Measurements from ENCODE around the gene FBLN1.

FBLN1 gene

DNA sequence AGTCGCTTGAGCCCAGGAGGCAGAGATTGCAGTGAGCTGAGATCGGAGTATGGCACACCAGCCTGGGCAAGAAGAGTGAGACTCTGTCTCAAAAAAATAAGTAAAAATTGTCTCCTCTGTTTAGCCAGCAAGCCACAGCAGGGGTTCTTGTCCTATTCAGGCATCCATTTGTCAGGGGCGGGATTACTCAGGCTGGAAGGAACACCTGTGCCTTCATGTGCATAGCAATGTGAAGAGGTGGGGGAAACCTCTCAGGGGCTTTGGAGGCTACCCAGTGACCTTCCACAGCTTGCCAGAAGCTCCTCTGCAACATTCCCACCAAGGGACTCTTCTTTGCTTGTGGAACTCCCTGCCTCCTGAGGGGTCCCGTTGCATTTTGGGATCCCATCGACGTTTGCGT lies 63.3 kb downstream of the FBLN1 start:
- Histone ChIP-seq H3K4me3 (ENCODE audit: low read length in 2 of 2) (no peak overlapping the region), H3K9me3 (ENCODE audit: control insufficient read depth in 2 of 2, low read length in 2 of 2) (peaks cover 0 to 4% of the 10 kb centered on the region in 2 donors), H3K36me3 (ENCODE audit: control insufficient read depth in 2 of 2, insufficient read depth in 2 of 2, low read length in 2 of 2) (no peaks in the 10 kb centered on the region), H3K27ac (ENCODE audit: low read length) (no peak overlapping the region), H3K9ac (ENCODE audit: low read length in 2 of 2) (no peak overlapping the region), H3K4me1 (ENCODE audit: control insufficient read depth, insufficient read depth, low read length) (no peaks in the 10 kb centered on the region), H3K27me3 (ENCODE audit: control insufficient read depth in 1 of 2, insufficient read depth in 2 of 2, low read length in 2 of 2) (peaks cover 2 to 4% of the 10 kb centered on the region in 2 donors)

DNA sequence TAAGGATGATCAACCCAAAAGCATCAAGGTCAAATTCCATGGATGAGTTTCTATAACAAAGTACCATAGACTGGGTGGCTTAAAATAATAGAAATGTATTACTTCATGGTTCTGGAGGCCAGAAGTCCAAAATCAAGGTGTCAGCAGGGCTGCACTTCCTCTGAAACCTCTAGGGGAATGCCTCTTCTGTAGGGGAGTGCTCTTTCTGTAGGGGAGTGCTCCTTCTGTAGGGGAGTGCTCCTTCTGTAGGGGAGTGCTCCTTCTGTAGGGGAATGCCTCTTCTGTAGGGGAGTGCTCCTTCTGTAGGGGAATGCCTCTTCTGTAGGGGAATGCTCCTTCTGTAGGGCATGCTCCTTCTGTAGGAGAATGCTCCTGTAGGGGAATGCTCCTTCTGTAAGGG lies 65.5 kb downstream of the FBLN1 start:
- H3K9me3 ChIP-seq (ENCODE audit: control insufficient read depth in 2 of 2, low read length in 2 of 2), result peaks cover 0 to 4% of the 10 kb centered on the region in 2 donors
- no peaks in the 10 kb centered on the region for H3K4me1 ChIP-seq (ENCODE audit: control insufficient read depth, insufficient read depth, low read length)
- peaks cover 2 to 4% of the 10 kb centered on the region in 2 donors for H3K27me3 ChIP-seq (ENCODE audit: control insufficient read depth in 1 of 2, insufficient read depth in 2 of 2, low read length in 2 of 2)
- no peaks in the 10 kb centered on the region for H3K36me3 ChIP-seq (ENCODE audit: control insufficient read depth in 2 of 2, insufficient read depth in 2 of 2, low read length in 2 of 2)
- no peak overlapping the region for H3K4me3 ChIP-seq (ENCODE audit: low read length in 2 of 2)
- H3K9ac ChIP-seq (ENCODE audit: low read length in 2 of 2), result no peak overlapping the region
- no peak overlapping the region for H3K27ac ChIP-seq (ENCODE audit: low read length)

DNA sequence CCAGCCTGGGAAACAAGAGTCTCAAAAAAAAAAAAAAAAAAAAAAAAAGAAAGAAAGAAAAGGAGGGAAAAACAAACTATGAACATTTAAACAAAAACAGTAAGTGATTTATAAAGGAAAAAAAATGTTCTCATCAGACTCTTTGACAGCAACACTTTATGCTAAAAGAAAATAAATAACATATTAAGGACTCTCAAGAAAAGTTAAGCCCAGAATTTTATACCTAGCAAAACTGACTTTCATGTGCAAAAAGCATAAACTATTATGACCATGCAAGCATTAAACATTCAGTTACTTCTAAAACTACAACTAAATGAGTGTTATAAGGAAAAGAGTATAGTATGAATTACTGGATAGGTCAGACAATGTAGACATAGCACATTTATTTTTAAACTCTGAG lies 68.4 kb downstream of the FBLN1 start:
- H3K4me3 ChIP-seq (ENCODE audit: low read length in 2 of 2), result no peak overlapping the region
- no peaks in the 10 kb centered on the region for H3K36me3 ChIP-seq (ENCODE audit: control insufficient read depth in 2 of 2, insufficient read depth in 2 of 2, low read length in 2 of 2)
- H3K27me3 ChIP-seq (ENCODE audit: control insufficient read depth in 1 of 2, insufficient read depth in 2 of 2, low read length in 2 of 2), result peaks cover 1 to 3% of the 10 kb centered on the region in 2 donors
- no peaks in the 10 kb centered on the region for H3K9me3 ChIP-seq (ENCODE audit: control insufficient read depth in 2 of 2, low read length in 2 of 2)
- no peak overlapping the region for H3K27ac ChIP-seq (ENCODE audit: low read length)
- no peaks in the 10 kb centered on the region for H3K4me1 ChIP-seq (ENCODE audit: control insufficient read depth, insufficient read depth, low read length)
- no peak overlapping the region for H3K9ac ChIP-seq (ENCODE audit: low read length in 2 of 2)

DNA sequence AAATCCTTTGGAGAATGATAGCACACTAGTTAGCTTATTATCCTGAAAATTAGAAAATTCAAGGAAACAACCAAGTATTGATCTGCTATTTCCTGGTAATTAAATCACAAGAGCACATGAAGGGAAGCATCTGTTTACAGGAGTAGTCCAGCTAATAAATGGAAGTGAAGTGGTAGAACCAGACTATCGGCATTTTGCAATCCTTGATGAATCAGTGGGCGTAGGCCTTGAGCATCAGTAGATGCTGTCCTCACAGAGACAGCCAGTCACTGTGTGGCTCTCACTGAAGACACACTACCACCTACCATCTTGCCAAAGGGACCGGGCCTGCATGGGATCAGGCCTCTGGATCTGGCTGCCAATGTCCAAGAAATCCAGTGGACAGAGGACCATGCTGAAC lies 69.8 kb downstream of the FBLN1 start:
- no peaks in the 10 kb centered on the region for H3K9me3 ChIP-seq (ENCODE audit: control insufficient read depth in 2 of 2, low read length in 2 of 2)
- H3K36me3 ChIP-seq (ENCODE audit: control insufficient read depth in 2 of 2, insufficient read depth in 2 of 2, low read length in 2 of 2), result no peaks in the 10 kb centered on the region
- H3K4me1 ChIP-seq (ENCODE audit: control insufficient read depth, insufficient read depth, low read length), result no peaks in the 10 kb centered on the region
- no peak overlapping the region for H3K4me3 ChIP-seq (ENCODE audit: low read length in 2 of 2)
- no peak overlapping the region for H3K9ac ChIP-seq (ENCODE audit: low read length in 2 of 2)
- H3K27me3 ChIP-seq (ENCODE audit: control insufficient read depth in 1 of 2, insufficient read depth in 2 of 2, low read length in 2 of 2), result peaks cover 4 to 5% of the 10 kb centered on the region in 2 donors
- no peak overlapping the region for H3K27ac ChIP-seq (ENCODE audit: low read length)

DNA sequence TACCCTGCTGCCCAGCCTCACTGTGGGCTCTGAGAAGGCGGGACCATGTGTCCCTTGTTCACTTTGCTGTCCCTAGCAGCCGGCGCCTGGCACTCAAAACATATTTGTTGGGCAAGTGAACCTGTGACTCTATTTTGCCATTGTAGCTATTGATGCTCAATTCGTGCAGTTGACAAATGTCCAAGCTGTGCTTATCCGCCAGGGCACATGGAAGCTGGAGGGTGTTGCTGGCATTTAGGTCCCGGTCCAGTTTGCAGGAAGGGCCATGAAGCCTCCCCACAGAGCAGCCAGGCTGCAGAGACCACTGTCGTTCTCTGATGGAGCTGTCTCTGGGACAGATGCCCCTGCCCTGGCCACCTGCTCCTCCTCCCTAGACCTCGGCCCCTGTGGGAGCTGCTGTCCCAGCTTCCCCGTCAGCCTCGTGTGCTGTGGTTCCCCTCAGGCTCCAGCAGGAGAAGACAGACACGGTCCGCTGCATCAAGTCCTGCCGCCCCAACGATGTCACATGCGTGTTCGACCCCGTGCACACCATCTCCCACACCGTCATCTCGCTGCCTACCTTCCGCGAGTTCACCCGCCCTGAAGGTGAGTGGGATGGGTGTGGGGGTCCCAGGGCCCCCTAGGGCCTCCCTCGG lies 71.5 kb downstream of the FBLN1 start:
- Histone ChIP-seq H3K9ac (ENCODE audit: low read length in 2 of 2) (no peak overlapping the region), H3K27ac (ENCODE audit: low read length) (no peak overlapping the region), H3K4me3 (ENCODE audit: low read length in 2 of 2) (no peak overlapping the region), H3K27me3 (ENCODE audit: control insufficient read depth in 1 of 2, insufficient read depth in 2 of 2, low read length in 2 of 2) (peaks cover 6 to 12% of the 10 kb centered on the region in 2 donors), H3K36me3 (ENCODE audit: control insufficient read depth in 2 of 2, insufficient read depth in 2 of 2, low read length in 2 of 2) (no peaks in the 10 kb centered on the region), H3K4me1 (ENCODE audit: control insufficient read depth, insufficient read depth, low read length) (peaks cover under 1% of the 10 kb centered on the region), H3K9me3 (ENCODE audit: control insufficient read depth in 2 of 2, low read length in 2 of 2) (no peaks in the 10 kb centered on the region)

DNA sequence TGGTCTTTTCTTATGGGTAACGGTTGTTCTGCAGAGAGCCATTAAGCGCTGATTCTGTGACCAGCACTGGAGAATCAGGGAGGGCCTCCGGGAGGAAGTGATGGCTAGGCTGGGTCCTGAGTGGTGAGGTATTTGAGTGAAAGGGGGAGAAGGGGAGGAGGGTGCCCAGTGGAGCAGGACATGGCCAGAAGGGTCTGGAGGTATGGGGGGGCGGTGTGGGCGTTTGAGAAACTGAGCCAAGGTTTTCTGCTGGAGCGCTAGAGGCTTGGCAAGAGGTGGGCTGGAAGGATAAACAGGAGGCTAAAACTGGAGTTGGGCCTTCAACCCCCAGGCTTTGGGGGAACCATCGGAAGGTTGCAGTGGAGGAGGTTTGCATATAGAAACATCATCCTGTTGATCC lies 72.5 kb downstream of the FBLN1 start:
- Histone ChIP-seq H3K27me3 (ENCODE audit: control insufficient read depth in 1 of 2, insufficient read depth in 2 of 2, low read length in 2 of 2) (peaks cover 6 to 12% of the 10 kb centered on the region in 2 donors), H3K4me3 (ENCODE audit: low read length in 2 of 2) (no peak overlapping the region), H3K36me3 (ENCODE audit: control insufficient read depth in 2 of 2, insufficient read depth in 2 of 2, low read length in 2 of 2) (no peaks in the 10 kb centered on the region), H3K9me3 (ENCODE audit: control insufficient read depth in 2 of 2, low read length in 2 of 2) (no peaks in the 10 kb centered on the region), H3K27ac (ENCODE audit: low read length) (no peak overlapping the region), H3K4me1 (ENCODE audit: control insufficient read depth, insufficient read depth, low read length) (peaks cover 4% of the 10 kb centered on the region), H3K9ac (ENCODE audit: low read length in 2 of 2) (no peak overlapping the region)

DNA sequence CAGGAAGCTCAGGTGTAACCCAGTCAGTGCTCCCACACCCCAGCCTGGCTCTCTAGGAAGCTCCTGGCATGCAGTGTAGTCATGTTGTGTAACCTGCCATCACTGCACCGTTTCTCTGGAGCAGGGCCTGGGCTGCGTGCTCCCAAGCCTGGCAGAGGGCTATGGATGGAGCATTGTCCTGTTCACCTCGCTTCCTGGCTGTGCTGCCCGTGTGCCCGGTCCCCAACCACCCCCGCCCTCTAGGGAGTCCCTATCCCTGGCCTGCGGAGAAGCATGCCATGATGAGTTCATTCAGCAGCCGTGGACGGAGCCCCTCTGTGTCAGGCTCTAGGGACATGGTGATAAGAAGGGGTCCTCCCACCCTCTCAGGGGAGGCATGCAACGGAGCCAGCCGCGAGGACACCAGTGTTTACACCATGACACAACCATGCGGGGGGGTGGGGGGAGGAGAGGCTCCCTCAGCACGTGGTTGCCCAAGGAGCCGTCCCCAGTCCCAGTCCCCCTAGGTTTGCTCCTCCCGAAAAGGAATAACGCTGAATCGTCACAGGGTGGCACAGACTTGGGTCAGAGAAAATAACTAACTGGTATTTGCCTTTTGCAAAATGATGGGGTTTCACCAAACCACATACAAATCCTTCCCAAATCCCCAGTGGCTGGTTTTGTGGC lies 73.1 kb downstream of the FBLN1 start:
- Histone ChIP-seq H3K4me1 (ENCODE audit: control insufficient read depth, insufficient read depth, low read length) (peaks cover 4% of the 10 kb centered on the region), H3K27me3 (ENCODE audit: control insufficient read depth in 1 of 2, insufficient read depth in 2 of 2, low read length in 2 of 2) (peaks cover 6 to 12% of the 10 kb centered on the region in 2 donors), H3K4me3 (ENCODE audit: low read length in 2 of 2) (no peak overlapping the region), H3K9me3 (ENCODE audit: control insufficient read depth in 2 of 2, low read length in 2 of 2) (no peaks in the 10 kb centered on the region), H3K9ac (ENCODE audit: low read length in 2 of 2) (no peak overlapping the region), H3K27ac (ENCODE audit: low read length) (no peak overlapping the region), H3K36me3 (ENCODE audit: control insufficient read depth in 2 of 2, insufficient read depth in 2 of 2, low read length in 2 of 2) (no peaks in the 10 kb centered on the region)

DNA sequence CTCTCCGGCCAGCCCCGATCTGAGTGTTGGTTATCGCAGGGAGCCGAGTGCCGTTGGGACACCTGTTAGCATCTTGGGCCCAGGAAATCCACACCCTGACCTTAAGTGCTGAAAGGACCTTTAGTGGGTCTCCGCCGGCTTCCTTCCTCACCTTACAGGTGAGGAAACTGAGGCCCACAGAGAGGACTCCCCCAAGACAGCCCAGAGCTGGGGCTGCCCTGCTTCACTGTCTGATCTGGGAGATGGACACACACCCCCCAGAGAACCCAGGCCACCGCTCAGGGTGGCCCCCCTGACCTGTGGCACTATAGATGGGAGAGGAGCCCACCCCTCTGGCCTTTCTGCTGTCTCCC lies 73.6 kb downstream of the FBLN1 start:
- Histone ChIP-seq H3K9me3 (ENCODE audit: control insufficient read depth in 2 of 2, low read length in 2 of 2) (no peaks in the 10 kb centered on the region), H3K27me3 (ENCODE audit: control insufficient read depth in 1 of 2, insufficient read depth in 2 of 2, low read length in 2 of 2) (peaks cover 6 to 12% of the 10 kb centered on the region in 2 donors), H3K4me3 (ENCODE audit: low read length in 2 of 2) (no peak overlapping the region), H3K4me1 (ENCODE audit: control insufficient read depth, insufficient read depth, low read length) (peaks cover 7% of the 10 kb centered on the region), H3K36me3 (ENCODE audit: control insufficient read depth in 2 of 2, insufficient read depth in 2 of 2, low read length in 2 of 2) (no peaks in the 10 kb centered on the region), H3K9ac (ENCODE audit: low read length in 2 of 2) (no peak overlapping the region), H3K27ac (ENCODE audit: low read length) (no peak overlapping the region)

DNA sequence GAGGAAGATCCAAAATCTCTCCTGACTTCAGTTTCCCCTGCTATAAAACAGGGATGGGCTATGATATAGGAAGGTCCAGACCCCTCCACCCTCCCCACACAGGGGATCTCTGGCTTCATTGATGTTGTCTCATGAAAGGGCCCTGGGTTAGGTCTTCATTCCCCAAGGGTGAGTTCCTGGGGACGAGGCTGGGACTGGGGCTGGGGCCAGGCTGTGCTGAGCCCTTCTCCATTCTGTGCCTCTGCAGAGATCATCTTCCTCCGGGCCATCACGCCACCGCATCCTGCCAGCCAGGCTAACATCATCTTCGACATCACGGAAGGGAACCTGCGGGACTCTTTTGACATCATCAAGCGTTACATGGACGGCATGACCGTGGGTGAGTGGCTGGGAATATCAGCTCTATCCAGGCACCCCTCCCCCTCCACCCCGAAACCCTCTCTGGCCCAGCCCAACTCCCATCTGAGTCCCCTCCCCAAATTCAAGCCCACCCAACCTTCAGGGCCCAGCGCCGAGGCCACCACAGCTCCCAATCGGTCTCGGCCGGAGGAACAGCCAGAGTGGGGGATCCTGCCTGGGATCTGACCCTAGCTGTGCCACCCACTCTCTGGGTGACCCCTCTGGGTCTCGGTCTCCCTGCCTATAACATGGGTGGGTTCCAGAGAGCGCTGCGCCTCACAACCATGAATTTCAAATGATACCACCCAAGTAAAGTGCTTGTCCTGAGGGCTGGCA lies 74.2 kb downstream of the FBLN1 start:
- no peak overlapping the region for H3K4me3 ChIP-seq (ENCODE audit: low read length in 2 of 2)
- no peaks in the 10 kb centered on the region for H3K9me3 ChIP-seq (ENCODE audit: control insufficient read depth in 2 of 2, low read length in 2 of 2)
- no peak overlapping the region for H3K27ac ChIP-seq (ENCODE audit: low read length)
- peaks cover 13% of the 10 kb centered on the region for H3K4me1 ChIP-seq (ENCODE audit: control insufficient read depth, insufficient read depth, low read length)
- no peaks in the 10 kb centered on the region for H3K36me3 ChIP-seq (ENCODE audit: control insufficient read depth in 2 of 2, insufficient read depth in 2 of 2, low read length in 2 of 2)
- no peak overlapping the region for H3K9ac ChIP-seq (ENCODE audit: low read length in 2 of 2)
- H3K27me3 ChIP-seq (ENCODE audit: control insufficient read depth in 1 of 2, insufficient read depth in 2 of 2, low read length in 2 of 2), result peaks cover 6 to 14% of the 10 kb centered on the region in 2 donors

DNA sequence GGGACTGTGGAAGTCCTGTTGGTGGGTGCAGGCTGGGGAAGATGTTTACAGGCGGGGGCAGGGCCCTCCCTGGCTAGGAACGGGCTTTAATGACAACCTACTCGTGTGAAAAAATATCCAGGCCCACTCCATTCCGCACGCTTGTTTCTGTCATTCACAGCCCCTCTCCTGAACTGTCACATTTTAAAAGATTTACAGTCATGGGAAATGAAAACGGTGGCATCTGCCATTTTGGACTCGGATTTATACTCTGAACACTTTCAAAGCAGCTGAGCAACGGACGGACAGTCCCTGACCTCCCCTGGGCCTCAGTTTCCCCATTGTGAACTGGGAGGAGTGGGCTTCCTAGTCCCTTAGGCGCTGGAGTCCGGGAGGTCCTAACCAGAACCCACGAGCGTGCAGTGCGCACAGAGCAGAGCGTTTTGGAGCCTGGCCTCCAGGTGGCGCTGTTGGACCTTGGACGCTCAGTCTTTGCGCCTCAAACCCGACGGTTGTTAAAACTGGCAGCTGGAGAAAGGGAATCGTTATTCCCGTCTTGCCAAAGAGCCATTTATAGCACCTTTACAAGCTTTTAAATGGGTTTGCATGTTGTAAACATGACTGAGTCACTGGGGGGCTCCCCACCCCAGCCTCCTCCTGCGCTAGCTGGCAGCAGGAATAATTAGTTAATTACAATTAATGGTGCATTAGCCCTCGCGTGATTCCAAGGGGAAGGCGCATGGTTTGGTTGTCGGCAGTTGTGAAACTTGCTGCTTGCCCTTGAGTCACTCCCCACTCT lies 75.3 kb downstream of the FBLN1 start:
- H3K4me3 ChIP-seq (ENCODE audit: low read length in 2 of 2), result no peak overlapping the region
- no peaks in the 10 kb centered on the region for H3K9me3 ChIP-seq (ENCODE audit: control insufficient read depth in 2 of 2, low read length in 2 of 2)
- H3K36me3 ChIP-seq (ENCODE audit: control insufficient read depth in 2 of 2, insufficient read depth in 2 of 2, low read length in 2 of 2), result no peaks in the 10 kb centered on the region
- H3K27ac ChIP-seq (ENCODE audit: low read length), result no peak overlapping the region
- no peak overlapping the region for H3K9ac ChIP-seq (ENCODE audit: low read length in 2 of 2)
- H3K4me1 ChIP-seq (ENCODE audit: control insufficient read depth, insufficient read depth, low read length), result peaks cover 13% of the 10 kb centered on the region
- H3K27me3 ChIP-seq (ENCODE audit: control insufficient read depth in 1 of 2, insufficient read depth in 2 of 2, low read length in 2 of 2), result peaks cover 6 to 14% of the 10 kb centered on the region in 2 donors
